22Rv1 (cell line): ENCODE data around the gene PRX.

Experiments
- CTCF ChIP-seq: fragments of 450-650 bp; IDR thresholded peaks from 2 replicates; pipeline ENCODE4 v1.5.1; 2017; ENCODE audit warnings: mild to moderate bottlenecking
- ZFX ChIP-seq: fragments of 450-650 bp; IDR thresholded peaks from 2 replicates; pipeline ENCODE4 v1.6.1; 2017; ENCODE audit warnings: antibody characterized with exemption, borderline replicate concordance

GRCh38 chr19:40416918-40417642, 3.9 kb upstream of the PRX start:
- TF ChIP-seq CTCF (no peak), ZFX (no peak)
